ENCODE data around the gene SPRED3. TPM values are rescaled to one million over a fixed set of nuclear protein-coding genes. Genes with fewer than 3 reads are reported as not detected.

SPRED3 gene
- total and polyA plus RNA-seq, 9 of the 15 experiments (the other 6 are each of a cell fraction or from before 2014, with no cell fraction given), result 0.05 to 1.3 (median 0.36) TPM

GRCh38 chr19:38417544-38418506 is 29.3 kb downstream of the SPRED3 start (continued):
- TF ChIP-seq HINFP (tag; conservative IDR thresholded peaks at IDR 0.05; ENCODE audit: low read depth) (peak; percentile 96), HIVEP1 (CRISPR knock-in tag; IDR thresholded peaks at IDR 0.05) (0 out of 2 replicates have a peak, but pooled peaks have one; percentile 70), NR2C2 (CRISPR knock-in tag; IDR thresholded peaks at IDR 0.05) (no peak), NR2C2 (tag; IDR thresholded peaks at IDR 0.05) (peak; percentile 57; the same call in 1 of the 2 replicates), GTF2E2 (tag; IDR thresholded peaks at IDR 0.05) (no peak), ZNF431 (CRISPR knock-in tag; IDR thresholded peaks at IDR 0.05) (no peak), AFF1 (IDR thresholded peaks at IDR 0.05; ENCODE audit: low read depth in 1 of 2, partially characterized antibody in 2 of 2) (no peak), CBFB (CRISPR knock-in tag; IDR thresholded peaks at IDR 0.05) (0 out of 2 replicates have a peak, but pooled peaks have one; percentile 31), ZNF436 (CRISPR knock-in tag; IDR thresholded peaks at IDR 0.05) (no peak), TRIM28 (IDR thresholded peaks at IDR 0.05) (peak; percentile 40; the same call in 1 of the 2 replicates), SRSF3 (IDR thresholded peaks at IDR 0.05; ENCODE audit: insufficient read depth, low read length) (no peak), ZBTB5 (IDR thresholded peaks at IDR 0.05) (peak; percentile 93), ZKSCAN3 (CRISPR knock-in tag; IDR thresholded peaks at IDR 0.05) (no peak), EHMT2 (IDR thresholded peaks at IDR 0.05) (0 out of 2 replicates have a peak, but pooled peaks have one; percentile 29), FOXK2 (conservative IDR thresholded peaks at IDR 0.05 in 1 of 2, IDR thresholded peaks at IDR 0.05 in 1 of 2; ENCODE audit: low read depth in 2 of 2) (peak; percentile 23 to 44; a peak in 2 of 4 replicates), USF1 (CRISPR knock-in tag; IDR thresholded peaks at IDR 0.05) (no peak), CC2D1A (IDR thresholded peaks at IDR 0.05) (peak; percentile 93), POLR2B (IDR thresholded peaks at IDR 0.05; ENCODE audit: low read depth, partially characterized antibody) (no peak), PHF8 (IDR thresholded peaks at IDR 0.05; ENCODE audit: borderline replicate concordance, low read length) (peak; percentile 26; the same call in 1 of the 2 replicates)
